Sigmoid colon (tissue), 7 donors: ENCODE data around the gene ENTREP1. TPM values are rescaled to one million over a fixed set of nuclear protein-coding genes. Genes with fewer than 3 reads are reported as not detected.
A peak's percentile ranks its signal among the peaks of the same experiment; 100 is the strongest.

Experiments used
- DNase-seq: peaks from one replicate; pipeline ENCODE4 v3.0.0-alpha.2; 2019
- H3K27ac ChIP-seq, 4 donors: fragments of 200-600 bp; sonication (generic); one replicate each; pipeline ENCODE4 v1.5.1; 2016 to 2019; ENCODE audit warnings: mild to moderate bottlenecking in 1 of 4
- H3K27me3 ChIP-seq, 3 donors: fragments of 200-600 bp; sonication (generic); one replicate each; pipeline ENCODE4 v1.5.1; 2019; ENCODE audit warnings: mild to moderate bottlenecking in 1 of 3
- H3K36me3 ChIP-seq, 4 donors: fragments of 200-600 bp; sonication (generic); one replicate each; pipeline ENCODE4 v1.5.1; 2016 to 2019
- H3K4me1 ChIP-seq, 4 donors: fragments of 200-600 bp; sonication (generic); one replicate each; pipeline ENCODE4 v1.5.1; 2017 to 2019
- H3K4me3 ChIP-seq, 4 donors: fragments of 200-600 bp; sonication (generic); one replicate each; pipeline ENCODE4 v1.5.1; 2017 to 2019; ENCODE audit warnings: mild to moderate bottlenecking in 2 of 4, moderate library complexity in 1 of 4
- H3K9me3 ChIP-seq, 4 donors: fragments of 200-600 bp in 3 of 4; sonication (generic) in 3 of 4; one replicate each; pipeline versions ENCODE4 v1.5.1 to v1.6.1; 2013 to 2019
- CTCF ChIP-seq, 4 experiments: fragments of 450-650 bp in 3 of 4; fragments of 200-600 bp in 1 of 4; IDR thresholded peaks; one replicate each; pipeline ENCODE4 v1.5.1; 2016 to 2019; ENCODE audit warnings: antibody characterized with exemption in 4 of 4, mild to moderate bottlenecking in 3 of 4, moderate library complexity in 2 of 4
- EP300 ChIP-seq, 4 donors: sonication (generic); formaldehyde crosslinking; IDR thresholded peaks; one replicate each; pipeline ENCODE4 v1.6.1; 2017; ENCODE audit warnings: antibody characterized with exemption in 4 of 4
- POLR2A ChIP-seq, 2 donors: fragments of 450-650 bp; IDR thresholded peaks; one replicate each; pipeline ENCODE4 v1.6.1; 2016; ENCODE audit warnings: antibody characterized with exemption in 2 of 2, mild to moderate bottlenecking in 2 of 2, moderate library complexity in 2 of 2
- POLR2AphosphoS5 ChIP-seq, 4 donors: sonication (generic); formaldehyde crosslinking; IDR thresholded peaks; one replicate each; pipeline ENCODE4 v1.6.1; 2017; ENCODE audit warnings: antibody characterized with exemption in 4 of 4
- WGBS, 2 donors: extraction: QIAGEN DNeasy Blood & Tissue Kit; methylation state at CpG; one replicate each; pipeline ENCODE4 v1.1.7; 2013; 5-methylcytosine and 5-hydroxymethylcytosine counted together
- intact Hi-C: fragments of 100-400 bp; cut with DNase I; formaldehyde crosslinking; loops from one replicate; pipeline ENCODE4 v1.15.1; 2023
- polyA plus RNA-seq, 3 donors: library from polyadenylated mRNA; stranded (reverse); fragments of 200-250 nt; gene quantifications; one replicate each; pipeline ENCODE4 v1.2.3, GENCODE V29; 2013
- total RNA-seq, 4 donors: library from RNA; depleted of rRNA; stranded (reverse); fragments of >200 nt; gene quantifications; one replicate each; pipeline ENCODE4 v1.1.0, GENCODE V29; 2016
- donor health status: healthy with polysubstance abuse.
- donor health status: Bipolar disorder and iron deficiency.
- donor health status: healthy.

ENTREP1 gene
- total and polyA plus RNA-seq, 7 donors = 1.2 to 81.9 (median 3.7) TPM; not detected in 1

GRCh38 chr9:69428017-69428785 is 103.2 kb downstream of the ENTREP1 start:
- TF ChIP-seq POLR2A (IDR thresholded peaks at IDR 0.05) = no peak
- Histone ChIP-seq H3K4me1 (no peaks in the 10 kb centered on the region), H3K9me3 (no peaks in the 10 kb centered on the region), H3K4me3 (no peak overlapping the region), H3K27ac (no peak overlapping the region), H3K27me3 (no peaks in the 10 kb centered on the region), H3K36me3 (no peaks in the 10 kb centered on the region)
- intact Hi-C loops = no loop called here
- WGBS, 2 donors = 89 to 93% methylated on average over 15 of the region's 15 CpGs
- DNase-seq = no peak

- TF ChIP-seq CTCF (IDR thresholded peaks at IDR 0.05) (no peak), POLR2A (IDR thresholded peaks at IDR 0.05) (no peak), POLR2AphosphoS5 (IDR thresholded peaks at IDR 0.05) (no peak), EP300 (IDR thresholded peaks at IDR 0.05) (no peak)
- H3K9me3 ChIP-seq = no peaks in the 10 kb centered on the region
- intact Hi-C loops = no loop called here
- no peaks in the 10 kb centered on the region for H3K36me3 ChIP-seq
- no peaks in the 10 kb centered on the region for H3K27me3 ChIP-seq
- no peak for DNase-seq
- no peaks in the 10 kb centered on the region for H3K4me1 ChIP-seq
- WGBS, 2 donors = 81 to 82% methylated on average over 6 of the region's 6 CpGs
- no peak overlapping the region for H3K4me3 ChIP-seq
- no peak overlapping the region for H3K27ac ChIP-seq
Observed at GRCh38 chr9:69429281-69429680, 104.3 kb downstream of the ENTREP1 start.

GRCh38 chr9:69430206-69430605 is 105.2 kb downstream of the ENTREP1 start:
- H3K27ac ChIP-seq = no peak overlapping the region
- intact Hi-C loops = no loop called here
- no peaks in the 10 kb centered on the region for H3K36me3 ChIP-seq
- no peaks in the 10 kb centered on the region for H3K9me3 ChIP-seq
- DNase-seq = peak; percentile 63
- H3K4me1 ChIP-seq = no peaks in the 10 kb centered on the region
- no peaks in the 10 kb centered on the region for H3K27me3 ChIP-seq
- TF ChIP-seq POLR2A (IDR thresholded peaks at IDR 0.05) (no peak), CTCF (IDR thresholded peaks at IDR 0.05) (no peak), POLR2AphosphoS5 (IDR thresholded peaks at IDR 0.05) (no peak)
- 89 to 94% methylated on average over 4 of the region's 4 CpGs for WGBS, 2 donors
- no peak overlapping the region for H3K4me3 ChIP-seq

- intact Hi-C loops = no loop called here
- H3K27ac ChIP-seq = no peak overlapping the region
- 91 to 93% methylated on average over 13 of the region's 13 CpGs for WGBS, 2 donors
- TF ChIP-seq EP300 (IDR thresholded peaks at IDR 0.05) (no peak), CTCF (IDR thresholded peaks at IDR 0.05) (no peak), POLR2A (IDR thresholded peaks at IDR 0.05) (no peak), POLR2AphosphoS5 (IDR thresholded peaks at IDR 0.05) (no peak)
- no peaks in the 10 kb centered on the region for H3K27me3 ChIP-seq
- no peak for DNase-seq
- no peak overlapping the region for H3K4me3 ChIP-seq
- H3K9me3 ChIP-seq = no peaks in the 10 kb centered on the region
- no peaks in the 10 kb centered on the region for H3K36me3 ChIP-seq
- H3K4me1 ChIP-seq = no peaks in the 10 kb centered on the region
Observed at GRCh38 chr9:69431203-69431602, 106.2 kb downstream of the ENTREP1 start.

GRCh38 chr9:69431777-69432176 is 106.8 kb downstream of the ENTREP1 start:
- DNase-seq = no peak
- Histone ChIP-seq H3K36me3 (no peaks in the 10 kb centered on the region), H3K27ac (no peak overlapping the region), H3K9me3 (no peaks in the 10 kb centered on the region), H3K27me3 (no peaks in the 10 kb centered on the region), H3K4me3 (no peak overlapping the region), H3K4me1 (no peaks in the 10 kb centered on the region)
- intact Hi-C loops = no loop called here
- WGBS, 2 donors = 84 to 91% methylated on average over 1 of the region's 1 CpG
- TF ChIP-seq CTCF (IDR thresholded peaks at IDR 0.05) (no peak), POLR2AphosphoS5 (IDR thresholded peaks at IDR 0.05) (no peak), POLR2A (IDR thresholded peaks at IDR 0.05) (no peak), EP300 (IDR thresholded peaks at IDR 0.05) (no peak)
